Activated B cell treated with CpG ODN at 0.5 μM for 24 hours (primary cell): ENCODE measurements around the gene AARS1. TPM values are rescaled to one million over a fixed set of nuclear protein-coding genes. Genes with fewer than 3 reads are reported as not detected.
"Not testable (repeated sequence)": the region's sequence is repeated elsewhere in the genome, so short reads cannot be mapped to it uniquely, and the experiment has no call there.

Experiments
- ATAC-seq: fragments of 200-7000 bp; cut with Tn5 transposase; one replicate; pipeline ENCODE4 v1.10.0; 2021; ENCODE audit warnings: low read depth, mild to moderate bottlenecking, moderate library complexity
- CTCF ChIA-PET: fragments of 350-600 bp; sonication (Branson Sonifier 250); formaldehyde crosslinking; loops from one replicate; lab custom pipeline; 2021; ENCODE audit warnings: antibody characterized with exemption; lab: Charles Lee
- POLR2A ChIA-PET: fragments of 350-600 bp; sonication (Branson Sonifier 250); formaldehyde crosslinking; loops from one replicate; lab custom pipeline; 2021; ENCODE audit warnings: antibody characterized with exemption; lab: Charles Lee
- DNase-seq: peaks from one replicate; pipeline ENCODE4 v3.0.0; 2022
- H3K27ac Mint-ChIP-seq: one replicate; pipeline ENCODE4 v1.8.0; 2020; ENCODE audit warnings: mixed read lengths
- H3K27me3 Mint-ChIP-seq: one replicate; pipeline ENCODE4 v1.8.0; 2021; ENCODE audit warnings: mixed read lengths
- H3K36me3 Mint-ChIP-seq: one replicate; pipeline ENCODE4 v1.8.0; 2021; ENCODE audit warnings: low read depth, mixed read lengths
- H3K4me1 Mint-ChIP-seq: one replicate; pipeline ENCODE4 v1.8.0; 2021; ENCODE audit warnings: mixed read lengths
- H3K4me3 Mint-ChIP-seq: one replicate; pipeline ENCODE4 v1.8.0; 2020; ENCODE audit warnings: mild to moderate bottlenecking, mixed read lengths
- H3K9me3 Mint-ChIP-seq: one replicate; pipeline ENCODE4 v1.8.0; 2020; ENCODE audit warnings: mixed read lengths
- CTCF ChIP-seq: fragments of 200-600 bp; IDR thresholded peaks from one replicate; pipeline ENCODE4 v1.8.0; 2022; ENCODE audit warnings: antibody characterized with exemption, mild to moderate bottlenecking
- intact Hi-C: fragments of 100-400 bp; cut with micrococcal nuclease; formaldehyde crosslinking; loops from one replicate; pipeline ENCODE4 v1.15.1; 2024
- total RNA-seq: library from RNA; stranded (reverse); gene quantifications from 2 replicates; pipeline ENCODE4 v1.2.3, GENCODE V29; 2022

AARS1 gene
- total RNA-seq, 1 donor from 2014 or later, result 154 TPM

DNA sequence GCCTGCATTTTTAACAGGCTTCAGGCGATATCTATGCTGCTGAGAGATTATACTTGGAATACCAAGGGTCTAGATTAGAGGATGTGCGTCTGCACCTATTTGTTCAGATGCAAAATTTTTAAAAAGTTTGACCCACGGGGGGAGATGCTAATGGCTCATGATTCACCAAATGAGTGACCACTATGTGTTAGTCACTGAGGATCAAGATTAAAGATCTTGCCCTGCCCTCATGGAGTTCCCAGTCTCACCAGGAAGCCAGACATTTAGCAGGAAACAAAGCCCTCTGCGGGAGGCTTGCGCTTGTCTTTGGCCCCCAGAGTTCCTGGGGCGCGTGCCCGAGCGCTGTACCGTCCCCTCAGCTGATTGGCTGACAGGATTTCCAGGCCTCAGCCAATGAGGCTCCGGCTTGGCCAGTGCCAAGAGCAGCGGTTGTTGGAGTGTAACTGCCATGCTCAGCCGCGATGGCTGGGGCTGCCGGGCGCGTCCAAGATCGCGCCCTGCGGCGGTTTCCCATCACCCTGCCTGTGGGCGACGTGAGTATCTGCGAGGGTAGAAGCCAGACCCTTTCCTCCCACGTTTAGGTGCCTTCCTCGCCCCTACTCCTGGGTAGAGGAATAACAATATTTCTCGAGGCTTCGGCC, 5.2 kb upstream of the AARS1 start:
- DNase-seq (no peak), ATAC-seq (no peak)
- intact Hi-C loops, result no loop called here
- Mint-ChIP-seq H3K27ac (no peak overlapping the region), H3K4me3 (no peak overlapping the region), H3K36me3 (peaks cover 8% of the 10 kb centered on the region), H3K4me1 (peaks cover 12% of the 10 kb centered on the region), H3K9me3 (no peaks in the 10 kb centered on the region), H3K27me3 (no peaks in the 10 kb centered on the region)
- TF ChIP-seq CTCF, result no peak
- ChIA-PET CTCF (no interaction called here), POLR2A (no interaction called here)

DNA sequence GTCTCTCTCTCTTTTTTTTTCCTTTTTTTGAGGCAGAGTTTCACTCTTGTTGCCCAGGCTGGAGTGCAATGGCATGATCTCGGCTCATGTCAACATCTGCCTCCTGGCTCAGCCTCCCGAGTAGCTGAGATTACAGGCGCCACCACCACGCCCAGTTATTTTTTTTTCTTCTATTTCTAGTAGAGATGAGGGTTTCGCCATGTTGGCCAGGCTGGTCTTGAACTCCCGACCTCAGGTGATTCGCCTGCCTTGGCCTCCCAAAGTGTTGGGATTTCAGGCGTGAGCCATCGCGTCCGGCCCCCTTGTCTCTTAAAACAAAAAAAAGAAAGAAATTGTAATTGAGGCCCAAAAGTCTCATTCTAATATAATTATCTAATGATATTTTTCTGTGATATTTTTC, 2.8 kb upstream of the AARS1 start:
- H3K36me3 Mint-ChIP-seq, H3K9me3 Mint-ChIP-seq, H3K27ac Mint-ChIP-seq, H3K27me3 Mint-ChIP-seq, H3K4me3 Mint-ChIP-seq, ATAC-seq, intact Hi-C loops, DNase-seq, CTCF ChIA-PET: not testable (repeated sequence)
- peaks cover 14% of the 10 kb centered on the region for H3K4me1 Mint-ChIP-seq
- POLR2A ChIA-PET, result interaction anchor here (2.0 kb wide), 1 partner anchor 55 kb away, joined by 6 read pairs; the partner anchor contains the start of gene DDX19A

DNA sequence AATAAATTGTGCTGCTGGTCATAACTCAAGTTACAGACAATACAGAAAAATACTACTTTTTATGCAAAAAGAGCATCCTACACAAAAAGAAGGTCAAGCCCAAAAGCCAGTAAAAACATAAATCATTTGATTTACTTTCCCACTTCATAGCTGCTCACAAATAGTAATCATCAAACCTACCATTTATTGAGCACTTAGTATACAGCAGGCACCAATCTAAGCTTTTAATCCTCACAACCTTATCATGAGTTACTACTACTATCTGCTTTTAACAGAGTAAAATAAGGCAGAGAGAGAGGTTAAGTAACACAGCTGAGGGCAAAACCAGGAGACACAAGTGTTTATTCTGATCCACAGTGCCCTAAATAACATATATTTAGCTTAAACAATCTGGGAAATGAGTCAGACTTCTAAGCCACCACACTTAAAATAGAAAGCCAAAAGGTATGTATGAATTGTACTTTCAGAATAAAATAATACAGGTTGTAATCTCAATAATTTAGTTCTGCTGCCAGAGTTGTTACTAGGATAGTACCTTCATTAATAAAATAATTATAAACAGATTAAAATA, 1.7 kb upstream of the AARS1 start:
- peaks cover 14% of the 10 kb centered on the region for H3K4me1 Mint-ChIP-seq
- no peak overlapping the region for H3K27ac Mint-ChIP-seq
- H3K36me3 Mint-ChIP-seq, result peaks cover 7% of the 10 kb centered on the region
- intact Hi-C loops, result no loop called here
- CTCF ChIA-PET, result no interaction called here
- DNase-seq (no peak), ATAC-seq (no peak)
- H3K27me3 Mint-ChIP-seq, result no peaks in the 10 kb centered on the region
- H3K4me3 Mint-ChIP-seq, result no peak overlapping the region
- POLR2A ChIA-PET, result interaction anchor here (0.9 to 2.0 kb wide), 2 partner anchors 8 to 56 kb away, joined by 3 to 6 read pairs; partner anchors contain the start of genes DDX19A and DDX19B
- H3K9me3 Mint-ChIP-seq, result no peaks in the 10 kb centered on the region
- no peak for TF ChIP-seq CTCF

DNA sequence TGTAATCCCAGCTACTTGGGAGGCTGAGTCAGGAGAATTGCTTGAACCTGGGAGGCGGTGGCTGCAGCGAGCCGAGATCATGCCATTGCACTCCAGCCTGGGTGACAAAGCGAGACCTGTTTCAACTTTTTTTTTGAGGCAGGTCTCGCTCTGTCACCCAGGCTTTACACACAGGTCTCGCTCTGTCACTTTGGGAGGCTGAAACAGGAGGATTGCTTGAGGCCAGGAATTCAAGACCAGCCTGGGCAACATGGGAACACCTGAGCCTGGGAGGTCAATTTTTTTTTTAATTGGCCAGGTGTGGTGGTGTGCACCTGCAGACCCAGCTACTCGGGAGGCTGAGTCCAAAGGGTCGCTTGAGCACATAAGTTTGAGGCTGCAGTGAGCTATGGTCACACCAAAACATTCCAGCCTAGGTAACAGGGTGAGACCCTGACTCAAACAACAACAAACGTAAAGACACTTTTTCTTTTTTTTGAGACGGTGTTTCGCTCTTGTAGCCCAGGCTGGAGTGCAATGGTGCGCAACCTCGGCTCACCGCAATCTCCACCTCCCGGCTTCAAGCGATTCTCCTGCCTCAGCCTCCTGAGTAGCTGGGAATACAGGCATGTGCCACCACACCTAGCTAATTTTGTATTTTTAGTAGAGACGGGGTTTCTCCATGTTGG, 1.9 kb downstream of the AARS1 start:
- ATAC-seq, DNase-seq, CTCF ChIA-PET, H3K27me3 Mint-ChIP-seq, H3K9me3 Mint-ChIP-seq: not testable (repeated sequence)
- POLR2A ChIA-PET, result interaction anchor here (0.7 to 3.6 kb wide), 8 partner anchors 9 to 1440 kb away, joined by 3 to 74 read pairs (median 14); partner anchors contain the start of genes COG4, DDX19A, DDX19B and EXOSC6
- Mint-ChIP-seq H3K4me1 (peaks cover 16% of the 10 kb centered on the region), H3K36me3 (peaks cover 35% of the 10 kb centered on the region), H3K4me3 (peak overlapping the region; percentile 98), H3K27ac (peak overlapping the region; percentile 96)
- intact Hi-C loops, result loop anchor here (5.0 kb wide), 1 partner anchor 720 kb away; the partner anchor contains the start of gene NFAT5

DNA sequence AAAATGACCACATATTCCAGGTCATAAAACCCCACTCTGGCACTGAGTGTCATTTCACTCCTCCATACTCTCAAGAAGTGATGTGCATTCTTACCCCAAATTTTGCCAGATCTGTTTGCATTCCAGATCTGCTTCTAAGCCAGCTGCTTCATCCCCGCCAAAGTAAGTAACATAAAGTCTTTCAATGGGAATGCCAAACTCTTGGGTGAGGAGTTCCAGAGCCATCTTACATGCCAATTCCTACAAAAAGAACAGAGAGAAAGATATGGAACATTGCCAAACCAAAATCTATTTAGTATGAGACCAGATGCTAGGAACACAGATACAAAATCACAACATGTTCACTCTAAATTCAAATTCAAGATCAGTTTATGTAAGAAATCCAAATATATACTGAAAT, 12.9 kb downstream of the AARS1 start:
- ChIA-PET POLR2A (interaction anchor here (0.7 kb wide), 1 partner anchor 1171 kb away, joined by 10 read pairs; the partner anchor contains the start of gene HAS3), CTCF (no interaction called here)
- Mint-ChIP-seq H3K27me3 (no peaks in the 10 kb centered on the region), H3K27ac (no peak overlapping the region), H3K4me3 (no peak overlapping the region), H3K36me3 (peaks cover 78% of the 10 kb centered on the region), H3K4me1 (no peaks in the 10 kb centered on the region), H3K9me3 (no peaks in the 10 kb centered on the region)
- intact Hi-C loops, result no loop called here
- ATAC-seq, result no peak
- DNase-seq, result no peak
- TF ChIP-seq CTCF, result no peak

DNA sequence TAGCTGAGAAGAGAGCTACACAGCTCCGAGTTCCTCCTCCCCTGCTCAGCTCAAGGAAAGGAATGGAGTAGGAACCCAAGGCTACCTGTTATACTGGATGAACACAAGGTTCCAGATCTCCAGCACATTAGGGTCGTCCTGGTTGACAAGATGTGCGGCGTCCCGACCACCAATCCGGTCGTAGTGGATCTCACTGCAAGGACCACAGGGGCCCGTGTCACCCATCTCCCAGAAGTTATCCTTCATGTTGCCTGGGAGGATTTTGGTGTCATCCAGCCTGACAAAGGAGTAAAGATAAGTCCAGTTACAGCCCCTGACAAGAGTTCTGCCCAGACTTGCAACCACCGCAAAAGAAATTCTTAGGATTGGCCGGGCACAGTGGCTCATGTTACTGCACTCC, 17.6 kb downstream of the AARS1 start:
- Mint-ChIP-seq H3K4me1 (no peaks in the 10 kb centered on the region), H3K4me3 (no peak overlapping the region), H3K27me3 (no peaks in the 10 kb centered on the region), H3K9me3 (no peaks in the 10 kb centered on the region), H3K27ac (no peak overlapping the region), H3K36me3 (peaks cover 80% of the 10 kb centered on the region)
- CTCF ChIA-PET, result no interaction called here
- TF ChIP-seq CTCF, result no peak
- DNase-seq, result no peak
- POLR2A ChIA-PET, result no interaction called here
- ATAC-seq, result no peak
- intact Hi-C loops, result no loop called here
